GM12873 (cell line): ENCODE results near the gene LAMA3.

Experiments
- CTCF ChIP-seq: IDR thresholded peaks from 2 replicates; pipeline ENCODE4 v1.5.1; 2012; ENCODE audit warnings: low read depth, mild to moderate bottlenecking, moderate library complexity, low read length, control low read depth; ENCODE audit not compliant: insufficient read depth; ENCODE audit errors: missing control alignments

The LAMA3 gene

DNA sequence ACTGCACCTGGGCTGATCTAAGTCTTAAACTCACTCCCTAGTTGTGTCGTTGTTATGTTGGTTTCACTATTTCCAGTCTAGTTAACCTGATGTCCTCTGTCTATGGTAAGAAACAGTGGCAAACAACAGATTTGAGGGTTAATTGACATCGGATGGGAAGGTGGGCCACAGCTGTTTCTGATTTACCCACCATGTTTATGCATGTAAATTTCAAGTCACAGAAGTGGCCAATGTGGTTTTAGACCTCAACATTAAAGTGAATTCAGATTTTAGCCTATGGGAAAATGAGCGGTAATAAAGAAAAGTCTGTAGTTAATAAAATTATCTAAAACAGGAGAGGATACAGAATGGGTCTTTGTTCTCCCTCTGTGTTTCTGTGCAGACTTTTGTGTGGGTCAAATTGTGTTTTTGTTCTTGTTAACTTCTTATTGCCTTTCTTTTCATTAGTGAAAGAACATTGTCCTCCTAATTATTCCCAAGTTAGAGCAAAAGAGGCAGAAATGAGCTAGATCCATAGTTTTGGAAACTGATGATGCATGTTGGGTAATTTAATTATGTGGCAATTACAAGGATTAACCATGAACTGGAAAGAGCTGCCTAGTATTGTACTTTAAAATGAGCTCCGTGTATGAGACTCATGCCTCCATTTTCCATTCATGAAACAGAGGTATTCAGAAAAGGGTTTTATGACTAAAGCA lies 83.2 kb downstream of the LAMA3 start:
- no peak for TF ChIP-seq CTCF

GRCh38 chr18:23776306-23776705 lies 87.1 kb downstream of the LAMA3 start:
- no peak for TF ChIP-seq CTCF

- TF ChIP-seq CTCF = no peak
These were observed 89.6 kb downstream of the LAMA3 start for GRCh38 chr18:23778828-23779227.

- TF ChIP-seq CTCF = peak; percentile 22
These were observed 90.5 kb downstream of the LAMA3 start for GRCh38 chr18:23779696-23780303.

DNA sequence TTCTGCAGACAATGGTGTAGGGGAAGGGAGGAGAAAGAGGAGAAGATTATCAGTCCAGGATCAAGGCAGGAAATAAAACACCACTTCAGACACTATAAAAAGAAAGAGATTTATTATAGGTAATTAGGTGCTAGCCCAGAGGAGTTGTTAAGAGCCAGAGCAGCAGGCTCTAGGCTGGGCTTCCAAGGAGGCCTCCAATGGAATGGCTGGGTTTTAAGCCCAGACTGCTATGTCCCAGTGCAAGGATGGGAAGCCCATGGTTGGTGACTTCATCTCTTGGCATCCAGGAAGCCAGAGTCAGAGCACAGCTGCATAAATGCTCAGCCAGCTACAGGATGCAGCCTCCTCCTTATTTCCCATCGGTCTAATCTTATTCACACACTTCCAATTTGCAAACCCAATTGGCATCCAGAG lies 95.6 kb downstream of the LAMA3 start:
- no peak for TF ChIP-seq CTCF

DNA sequence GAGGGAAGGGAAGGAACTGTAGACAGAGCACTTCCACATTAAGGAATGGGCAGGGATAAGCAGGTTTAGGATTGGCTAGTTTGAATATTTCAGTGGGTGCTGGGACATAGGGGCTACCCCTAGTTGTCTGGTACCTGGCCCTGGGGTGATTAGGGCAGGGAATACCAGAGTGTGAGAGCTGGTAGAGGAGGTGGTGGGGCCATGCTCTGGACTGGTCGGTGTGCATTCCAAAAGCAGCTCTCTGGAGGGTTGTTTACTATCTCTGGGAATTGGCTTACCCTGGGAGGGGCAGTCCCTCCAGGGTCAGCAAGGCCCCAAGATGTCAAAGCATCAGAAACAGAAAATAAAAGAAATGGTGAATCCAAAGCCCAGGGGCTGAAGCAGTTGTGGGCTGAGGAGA lies 103.8 kb downstream of the LAMA3 start:
- TF ChIP-seq CTCF = no peak

DNA sequence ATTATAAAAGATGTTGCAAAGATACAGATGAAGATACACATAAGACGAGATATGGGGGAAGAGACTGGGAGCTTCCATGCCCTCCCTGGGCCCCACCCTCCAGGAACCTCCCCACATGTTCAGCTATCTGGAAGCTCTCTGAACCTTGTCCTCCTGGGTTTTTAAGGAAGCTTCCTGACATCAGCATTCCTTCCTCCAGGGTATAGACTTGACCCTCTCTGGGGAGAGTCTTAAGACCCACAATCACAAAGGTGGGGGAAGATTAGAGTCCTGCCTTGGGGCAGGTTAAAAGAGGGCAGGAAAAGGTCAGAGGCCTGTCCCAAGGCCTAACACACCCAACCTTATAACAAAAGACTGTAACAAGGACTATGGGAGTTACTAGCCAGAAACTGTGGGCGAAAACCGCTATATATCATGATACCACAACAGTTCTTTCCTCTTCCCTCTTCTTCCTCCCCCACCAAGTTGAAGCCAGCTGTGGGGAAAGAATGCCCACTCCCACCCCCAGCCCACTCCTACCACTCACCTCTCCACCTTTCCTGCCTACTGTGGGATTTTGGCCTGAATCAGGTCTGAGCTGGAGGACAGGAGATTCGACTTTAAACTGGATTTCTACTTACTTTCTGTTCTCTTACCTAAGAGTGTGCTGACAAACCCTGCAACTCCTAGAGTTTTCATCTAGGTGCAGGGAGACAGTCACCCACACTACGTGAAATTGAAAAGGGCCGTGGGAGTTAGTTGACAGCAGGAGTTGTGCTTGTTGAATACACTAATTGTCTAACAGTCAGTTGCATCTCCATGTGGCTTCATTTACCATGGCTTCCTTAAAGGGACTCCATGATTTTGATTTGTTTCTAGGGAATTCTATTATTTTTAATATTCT lies 105.0 kb downstream of the LAMA3 start:
- TF ChIP-seq CTCF = no peak
